ENCODE data around the gene CLCN6.

Gene CLCN6

DNA sequence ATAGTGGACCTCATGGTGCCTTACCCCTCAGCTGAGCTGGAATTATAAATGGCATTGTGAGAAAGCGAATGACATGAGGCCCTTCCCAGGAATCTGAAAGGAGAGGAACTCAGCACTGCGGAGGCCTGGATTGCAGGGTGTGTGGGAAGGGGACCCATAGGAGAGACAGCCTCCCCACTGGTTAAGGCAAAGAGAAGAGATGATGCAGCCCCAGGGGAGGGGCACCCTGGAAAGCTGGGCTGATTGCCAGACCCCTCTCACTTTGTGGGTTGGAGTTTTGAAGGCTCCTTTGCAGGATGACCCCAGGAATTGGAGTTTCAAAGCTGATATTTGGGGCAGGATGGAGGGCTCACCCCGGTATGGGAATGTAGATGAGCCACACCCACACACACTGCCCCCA, 50.7 kb downstream of the CLCN6 start:
- DNase-seq = no peak

DNA sequence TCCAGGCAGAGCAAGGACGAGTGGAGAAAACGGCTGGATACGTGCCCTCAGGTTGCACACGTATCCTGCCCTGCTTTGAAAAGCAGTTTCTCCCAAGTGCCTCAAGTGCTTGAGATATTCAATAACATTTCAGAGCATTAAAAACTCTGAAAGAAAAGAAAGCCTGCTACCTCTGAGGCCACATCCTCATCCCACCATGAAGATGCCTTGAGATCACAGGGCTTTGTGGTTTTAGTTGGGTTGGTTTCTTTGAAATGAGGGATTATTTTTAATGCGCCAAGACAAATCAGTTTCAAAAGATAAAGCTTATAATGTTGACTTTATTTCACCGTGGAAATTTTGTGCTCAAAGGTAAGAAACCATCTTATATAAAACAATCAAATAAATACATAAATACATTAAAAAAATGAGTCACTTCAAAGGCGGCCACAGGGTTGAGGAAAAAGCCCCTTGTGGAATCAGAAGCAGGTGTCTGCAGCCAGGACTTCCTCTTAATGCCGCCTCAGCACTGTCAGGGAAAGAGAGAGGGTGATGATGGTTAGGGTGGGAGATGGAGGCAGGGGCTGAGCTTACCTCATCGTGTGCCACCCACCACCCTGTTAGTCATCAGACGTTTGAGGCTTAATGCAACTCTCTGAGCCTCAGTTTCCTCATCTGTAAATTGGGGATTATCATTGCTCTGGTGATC, 51.3 kb downstream of the CLCN6 start:
- no peak for DNase-seq

DNA sequence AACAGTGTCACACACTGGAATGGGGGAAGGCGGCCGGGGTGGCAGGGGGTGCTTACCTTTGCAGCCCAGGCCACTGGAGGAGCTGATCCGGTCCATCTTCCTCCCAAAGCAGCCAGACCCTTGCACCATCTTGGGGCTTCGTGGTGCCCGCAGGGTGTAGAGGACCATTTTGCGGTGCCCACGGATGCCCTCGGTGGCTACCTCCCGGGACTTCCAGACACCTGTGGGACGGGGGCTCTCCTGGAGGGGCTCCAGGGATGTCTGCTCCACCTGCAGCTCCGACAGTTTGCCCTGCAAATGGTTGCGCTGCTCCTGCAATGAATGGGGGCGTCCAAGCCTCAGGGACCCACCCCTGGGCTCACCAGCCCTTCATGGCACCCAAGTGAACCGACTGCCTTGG, 52.2 kb downstream of the CLCN6 start:
- DNase-seq = no peak

DNA sequence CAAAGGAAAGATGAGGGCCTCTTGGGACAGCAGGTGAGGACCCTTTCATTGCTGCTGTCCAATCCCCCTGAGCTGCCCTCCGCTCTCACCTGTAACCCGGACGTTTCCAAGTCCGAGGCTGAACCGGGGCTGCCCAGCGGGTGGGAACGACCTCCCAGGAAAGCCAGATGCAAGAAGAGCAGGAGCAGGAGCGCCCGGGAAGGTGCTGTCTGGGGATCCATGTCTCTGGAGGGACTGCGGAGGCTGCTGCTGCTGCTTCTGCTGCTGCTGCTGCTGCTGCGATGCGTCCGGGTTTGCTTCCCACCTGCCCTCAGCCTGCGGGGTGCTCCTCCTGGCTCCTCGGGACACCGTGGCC, 52.6 kb downstream of the CLCN6 start, which contains the start of gene NPPB:
Gene NPPB, minus strand, starts transcription at position 333 of the 355 bp plus-strand sequence. Its CDS starts 112 bp downstream, at position 221.
- no peak for DNase-seq

DNA sequence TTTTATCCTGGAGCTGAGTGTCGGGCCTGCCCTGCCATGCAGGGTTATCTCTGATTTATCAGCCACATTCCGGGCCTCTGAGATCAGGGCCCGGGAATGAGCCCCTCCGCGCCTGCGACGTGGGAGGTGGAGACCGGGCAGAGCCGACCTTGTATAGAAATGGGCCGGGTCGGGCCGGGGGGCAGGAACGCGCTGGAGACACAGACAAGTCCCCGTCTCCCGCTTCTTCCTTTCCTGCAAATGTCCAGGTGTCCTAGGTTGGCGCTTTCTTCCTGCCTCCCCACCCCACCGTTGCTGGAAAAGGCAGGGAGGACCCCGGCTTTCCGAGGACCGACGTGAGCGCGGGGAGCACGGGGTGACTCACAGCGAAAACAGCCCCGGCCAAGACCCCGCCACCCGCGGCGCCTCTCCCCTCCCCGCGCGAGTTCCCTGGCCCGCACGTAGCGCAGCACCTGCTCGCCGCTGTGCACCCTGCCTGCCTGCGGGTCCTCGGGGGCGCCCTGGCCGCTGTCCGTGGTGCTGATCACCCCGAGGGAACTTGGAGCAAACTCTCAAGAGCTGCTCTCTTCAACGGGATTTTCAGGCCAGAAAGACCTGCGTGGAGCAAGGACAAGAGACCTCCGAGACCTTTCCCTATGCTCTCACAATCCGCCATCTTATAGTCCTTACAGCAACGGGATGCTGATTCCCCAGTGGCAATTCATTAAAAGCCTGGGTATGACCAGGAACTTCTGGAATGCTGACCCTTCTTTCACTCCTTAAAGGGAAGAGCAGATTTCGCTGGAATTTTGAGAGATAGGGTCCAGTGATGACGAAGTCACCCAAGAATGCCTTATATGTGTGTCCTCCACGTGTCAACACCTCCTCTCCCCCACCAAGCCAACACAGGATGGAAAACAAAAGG, 53.2 kb downstream of the CLCN6 start:
- peak; percentile 60 for DNase-seq

DNA sequence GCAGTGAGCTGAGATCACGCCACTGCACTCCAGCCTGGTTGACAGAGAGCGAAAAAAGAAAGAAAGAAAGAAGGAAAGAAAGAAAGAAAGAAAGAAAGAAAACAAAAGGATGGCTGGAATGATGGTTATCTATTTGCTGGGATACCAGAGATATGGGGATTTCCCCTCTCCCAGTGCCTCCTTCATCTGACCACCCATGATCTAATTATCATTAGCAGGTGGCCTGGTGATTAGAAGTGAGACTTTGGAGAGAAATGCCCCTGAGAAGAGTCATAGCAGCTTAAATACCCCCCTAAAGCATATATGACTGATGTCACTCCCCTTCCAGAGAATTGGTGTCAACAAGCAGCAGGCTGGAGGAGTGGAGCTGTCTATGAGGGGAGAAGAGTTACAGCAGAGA, 54.1 kb downstream of the CLCN6 start:
- no peak for DNase-seq

DNA sequence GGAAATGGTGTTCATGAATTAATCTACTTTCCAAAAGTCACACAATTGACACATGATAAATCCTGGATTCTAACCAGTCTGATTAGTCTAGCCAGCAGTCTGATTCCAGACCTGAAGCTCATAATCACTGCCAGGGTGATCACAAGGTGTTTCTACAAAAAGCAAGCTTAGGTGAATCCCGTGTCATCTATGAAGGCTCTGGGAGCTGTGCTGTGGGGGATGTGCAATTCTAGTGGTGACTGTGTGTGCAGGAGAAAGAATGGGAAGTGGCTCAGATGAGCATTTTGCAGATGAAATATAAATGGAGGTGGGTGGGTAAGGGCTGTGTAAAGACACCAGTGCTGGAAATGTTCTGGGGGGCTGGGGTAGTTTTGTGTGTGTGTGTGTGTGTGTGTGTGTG, 54.6 kb downstream of the CLCN6 start:
- no peak for DNase-seq

DNA sequence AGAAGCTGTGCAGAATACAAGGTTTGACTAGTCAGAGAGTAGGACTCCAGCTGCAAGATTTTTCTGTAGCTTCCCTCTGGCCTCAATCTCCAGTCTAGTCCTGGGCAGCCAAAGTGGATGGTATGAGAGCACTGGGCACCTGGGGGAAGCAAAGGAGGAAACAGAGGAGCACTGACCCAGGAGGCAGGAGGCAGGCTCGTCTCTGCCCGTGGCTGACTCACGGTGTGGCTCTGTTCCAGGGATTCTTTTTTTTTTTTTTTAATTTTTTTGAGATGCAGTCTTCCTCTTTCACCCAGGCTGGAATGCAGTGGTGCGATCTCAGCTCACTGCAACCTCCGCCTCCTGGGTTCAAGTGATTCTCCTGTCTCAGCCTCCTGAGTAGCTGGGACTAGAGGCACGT, 56.9 kb downstream of the CLCN6 start:
- no peak for DNase-seq

DNA sequence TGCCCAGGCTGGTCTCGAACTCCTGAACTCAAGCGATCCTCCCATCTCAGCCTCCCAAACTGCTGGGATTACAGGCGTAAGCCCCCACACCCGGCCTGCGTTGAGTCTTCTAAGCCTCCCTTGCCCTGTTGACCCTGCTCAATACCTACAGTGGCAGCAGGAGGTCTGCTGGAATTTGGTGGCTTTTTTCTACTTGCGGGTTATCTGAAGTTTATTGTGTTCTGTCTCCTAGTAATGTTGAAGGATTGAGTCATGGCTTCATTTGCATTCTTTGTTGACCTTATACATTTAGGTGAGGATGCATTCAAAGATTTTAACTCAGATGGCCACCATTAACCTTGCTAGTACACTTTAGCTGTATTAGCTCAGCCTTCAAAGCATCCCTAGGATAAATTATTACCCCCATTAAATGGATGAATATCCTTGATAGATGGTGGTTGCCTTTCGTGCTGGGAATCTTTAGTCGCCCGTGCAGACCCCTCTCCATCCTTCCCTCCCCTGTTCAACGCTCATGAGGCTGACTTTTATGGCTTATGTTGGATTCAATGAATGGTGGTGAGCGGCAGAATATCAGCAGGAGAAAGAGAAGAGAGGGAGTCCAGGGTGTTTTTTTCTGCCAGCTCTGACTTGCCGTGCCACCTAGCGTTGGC, 62.5 kb downstream of the CLCN6 start:
- DNase-seq = no peak

DNA sequence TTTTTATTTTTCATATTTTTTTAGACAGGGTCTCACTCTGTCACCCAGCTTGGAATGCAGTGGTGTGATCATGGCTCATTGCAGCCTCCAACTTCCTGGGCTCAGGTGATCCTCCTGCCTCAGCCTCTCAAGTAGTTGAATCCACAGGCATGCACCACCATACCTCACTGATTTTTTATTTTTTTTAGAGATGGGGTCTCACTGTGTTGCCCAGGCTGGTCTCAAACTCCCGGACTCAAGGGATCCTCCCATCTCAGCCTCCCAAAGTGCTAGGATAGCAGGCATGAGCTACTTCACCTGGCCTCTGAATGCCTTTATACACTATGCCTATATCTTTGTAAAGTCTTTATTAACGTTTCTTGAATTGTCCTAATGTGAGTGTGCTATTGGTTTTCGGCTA, 63.1 kb downstream of the CLCN6 start:
- no peak for DNase-seq

DNA sequence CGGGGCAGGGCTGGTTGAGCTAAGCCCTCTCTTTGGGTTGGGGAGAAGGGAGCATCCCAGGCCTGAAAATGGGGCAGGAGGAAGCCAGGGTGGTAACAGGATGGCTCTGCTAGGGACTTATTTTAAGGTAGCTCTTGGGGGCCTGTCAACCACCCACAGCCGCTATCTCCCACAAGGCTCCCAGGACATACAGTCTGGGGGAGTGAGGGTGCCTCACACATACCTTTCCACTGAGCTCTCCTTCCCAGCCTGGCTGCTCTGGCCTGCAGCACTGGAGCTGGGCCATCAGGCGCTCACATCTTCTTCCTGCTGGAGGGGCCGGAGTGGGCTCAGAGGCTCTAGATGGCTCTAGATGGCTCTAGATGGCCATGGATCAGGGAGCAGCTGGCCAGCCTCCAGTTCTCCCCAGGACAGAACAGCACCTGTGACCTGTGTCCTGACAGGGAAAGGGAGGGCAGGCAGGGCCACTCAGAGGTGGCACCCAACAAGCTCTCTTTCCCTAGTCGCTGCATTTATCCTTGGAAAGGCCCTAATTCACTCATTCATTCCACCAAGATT, 63.7 kb downstream of the CLCN6 start:
- DNase-seq = no peak

DNA sequence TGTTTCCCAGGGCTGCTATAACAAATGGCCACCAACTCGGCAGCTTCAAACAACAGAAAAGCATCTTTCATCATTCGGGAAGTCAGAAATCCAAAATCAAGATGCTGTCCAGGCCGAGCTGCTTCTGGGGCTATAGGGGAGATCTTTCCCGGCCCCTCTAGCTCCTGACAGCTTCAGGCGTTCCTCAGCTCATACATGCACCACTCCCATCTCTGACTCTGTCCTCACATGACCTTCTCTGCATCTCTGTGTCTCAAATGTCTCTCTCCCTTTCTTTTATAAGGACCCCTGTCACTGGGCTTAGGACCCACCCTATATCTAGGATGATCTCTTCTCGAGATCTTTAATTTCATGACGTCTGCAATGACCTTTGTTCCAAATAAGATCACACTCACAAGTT, 66.6 kb downstream of the CLCN6 start:
- DNase-seq = no peak

DNA sequence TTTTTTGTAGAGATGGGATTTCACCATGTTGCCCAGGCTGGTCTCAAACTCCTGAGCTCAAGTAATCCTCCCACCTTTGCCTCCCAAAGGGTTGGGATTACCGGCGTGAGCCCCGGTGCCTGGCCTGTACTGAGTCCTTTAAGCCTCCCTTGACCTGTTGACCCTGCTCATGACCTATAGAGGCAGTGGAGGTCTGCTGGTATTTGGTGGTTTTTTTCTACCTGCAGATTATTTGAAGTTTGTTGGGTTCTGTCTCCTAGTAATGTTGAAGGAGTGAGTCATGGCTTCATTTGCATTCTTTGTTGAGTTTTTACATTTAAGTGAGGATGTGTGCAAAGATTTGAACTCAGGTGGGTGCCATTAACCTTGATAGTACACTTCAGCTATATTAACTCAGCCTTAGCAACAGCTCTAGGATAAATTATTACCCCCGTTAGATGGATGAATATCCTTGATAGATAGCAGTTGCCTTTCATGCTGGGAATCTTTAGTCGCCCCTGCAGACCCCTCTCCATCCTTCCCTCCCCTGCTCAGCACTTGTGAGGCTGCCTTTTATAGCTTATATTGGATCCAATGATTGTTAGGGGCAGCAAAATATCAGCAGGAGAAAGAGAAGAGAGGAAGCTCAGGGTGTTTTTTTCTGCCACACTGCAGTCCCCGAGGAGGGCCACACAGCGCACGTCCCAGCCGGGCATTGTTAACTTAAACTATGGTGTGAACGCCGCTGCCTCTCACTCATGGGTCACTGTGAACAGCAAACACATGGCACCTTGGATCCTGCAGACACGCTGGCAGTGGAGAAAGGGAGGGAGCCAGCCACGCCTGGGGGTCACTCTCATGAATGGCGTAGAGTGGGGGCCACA, 67.6 kb downstream of the CLCN6 start:
- DNase-seq = no peak

DNA sequence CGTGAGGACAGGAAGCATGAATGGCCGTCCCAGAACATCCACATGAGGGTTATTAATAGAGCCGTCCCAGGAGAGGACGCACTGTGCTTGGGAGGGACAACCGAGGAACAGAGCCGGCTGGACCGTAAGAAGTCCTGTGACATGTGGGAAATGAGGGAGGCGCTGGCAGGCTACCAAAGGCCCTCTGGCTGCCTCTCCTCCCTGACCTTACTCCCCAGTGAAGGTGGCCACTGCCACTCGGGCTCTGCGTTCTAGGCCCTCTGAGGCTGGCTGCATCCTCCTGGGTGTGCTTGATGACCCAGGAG, 68.2 kb downstream of the CLCN6 start:
- DNase-seq = no peak

DNA sequence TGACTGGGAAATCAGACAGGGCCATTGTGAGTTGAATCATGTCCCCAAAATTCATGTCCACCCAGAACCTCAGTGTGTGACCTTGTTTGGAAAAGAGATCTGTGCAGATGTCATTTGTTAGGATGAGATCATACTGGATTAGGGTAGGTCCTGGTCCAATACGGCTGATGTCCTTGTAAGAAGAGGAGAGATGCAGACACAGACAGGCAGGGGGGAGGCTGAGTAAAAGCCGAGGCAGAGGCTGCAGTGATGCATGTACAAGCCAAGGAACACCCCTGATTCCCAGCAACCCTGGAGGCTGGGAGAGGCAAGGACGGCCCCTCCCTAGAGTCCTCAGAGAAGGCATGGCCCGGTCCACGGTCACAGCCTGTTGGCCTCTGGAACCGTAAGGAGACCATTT, 68.6 kb downstream of the CLCN6 start:
- DNase-seq = no peak

DNA sequence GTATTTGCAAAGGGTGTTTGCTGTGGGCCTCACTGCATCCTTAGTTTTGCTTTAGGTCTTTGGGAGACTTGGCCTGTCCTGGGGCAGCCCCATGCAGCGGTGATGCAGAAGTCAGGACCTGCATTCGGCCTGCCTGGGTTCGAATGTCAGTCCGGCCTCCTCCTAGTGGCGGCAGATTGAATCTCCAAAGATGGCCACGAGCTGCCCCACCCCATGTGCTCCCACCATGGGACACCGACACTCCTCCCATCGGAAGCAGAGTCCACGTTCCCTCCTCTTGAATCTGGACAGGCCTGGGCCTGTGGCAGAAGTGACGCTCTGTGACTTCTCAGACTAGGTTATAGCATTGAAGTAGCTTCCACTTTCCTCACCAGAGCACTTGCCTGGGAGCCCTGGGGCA, 69.1 kb downstream of the CLCN6 start:
- no peak for DNase-seq

DNA sequence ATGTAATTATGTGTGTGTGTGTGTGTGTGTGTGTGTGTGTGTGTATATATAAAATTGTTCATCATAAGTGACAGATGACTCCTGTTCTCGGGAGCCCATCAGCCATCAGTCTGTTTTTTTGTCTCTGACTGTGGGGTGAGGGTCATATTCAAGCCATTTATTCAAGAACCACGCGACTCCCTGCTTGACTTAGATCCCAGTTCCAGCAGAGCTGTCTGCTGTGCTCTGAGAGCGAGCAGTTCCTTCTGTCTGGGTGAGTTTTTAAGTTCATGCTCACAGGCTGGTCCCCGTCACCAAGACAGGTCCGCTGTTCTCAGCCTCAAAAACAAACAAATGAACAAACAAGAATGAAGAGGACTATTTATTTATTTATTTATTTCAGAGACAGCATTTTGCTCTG, 71.1 kb downstream of the CLCN6 start:
- DNase-seq = no peak

DNA sequence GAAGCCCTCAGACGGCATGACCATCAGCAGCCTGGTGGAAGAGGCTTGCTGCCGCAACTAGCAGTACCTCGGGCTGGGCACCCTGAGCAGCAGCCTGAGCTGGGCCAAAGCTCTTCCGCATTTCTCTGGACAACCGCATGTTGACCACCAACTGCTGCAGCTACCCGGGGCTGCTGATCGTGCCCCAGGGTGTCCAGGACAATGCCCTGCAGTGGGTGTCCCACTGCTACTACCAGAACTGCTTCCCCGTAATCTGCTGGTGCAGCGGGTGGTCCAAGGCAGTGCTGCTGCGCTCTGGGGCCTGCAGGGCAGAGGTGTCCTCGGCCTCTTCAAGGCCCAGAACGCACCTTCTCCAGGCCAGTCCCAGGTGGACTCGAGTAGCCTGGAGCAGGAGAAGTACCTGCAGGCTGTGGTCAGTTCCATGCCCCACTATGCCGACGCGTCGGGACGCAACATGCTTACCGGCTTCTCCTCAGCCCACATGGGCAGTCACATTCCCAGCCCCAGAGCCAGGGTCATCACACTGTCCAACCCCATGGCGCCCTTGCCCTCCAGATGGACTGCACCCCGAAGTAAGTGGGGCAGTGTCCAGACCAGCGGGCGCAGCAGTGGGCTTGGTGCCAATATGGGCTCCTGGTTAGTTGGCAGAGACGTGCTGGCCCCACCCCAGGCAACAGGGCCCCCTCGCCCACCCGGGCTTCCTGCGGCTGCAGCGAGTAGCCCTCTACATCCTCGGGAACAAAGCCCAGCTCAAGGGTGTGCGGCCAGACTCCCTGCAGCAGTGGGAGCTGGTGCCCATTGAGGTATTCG, 72.3 kb downstream of the CLCN6 start:
- no peak for DNase-seq

DNA sequence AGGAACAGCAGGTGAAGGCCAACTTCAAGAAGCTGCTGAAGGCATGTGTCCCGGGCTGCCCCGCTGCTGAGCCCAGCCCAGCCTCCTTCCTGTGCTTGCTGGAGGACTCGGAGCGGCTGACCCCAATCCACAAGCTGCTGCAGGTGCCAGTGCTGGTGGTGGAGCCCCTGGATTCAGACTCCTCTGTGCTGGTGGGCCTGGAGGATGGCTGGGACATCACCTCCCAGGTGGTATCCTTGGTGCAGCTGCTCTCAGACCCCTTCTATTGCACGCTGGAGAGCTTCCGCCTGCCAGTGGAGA, 72.8 kb downstream of the CLCN6 start:
- no peak for DNase-seq

DNA sequence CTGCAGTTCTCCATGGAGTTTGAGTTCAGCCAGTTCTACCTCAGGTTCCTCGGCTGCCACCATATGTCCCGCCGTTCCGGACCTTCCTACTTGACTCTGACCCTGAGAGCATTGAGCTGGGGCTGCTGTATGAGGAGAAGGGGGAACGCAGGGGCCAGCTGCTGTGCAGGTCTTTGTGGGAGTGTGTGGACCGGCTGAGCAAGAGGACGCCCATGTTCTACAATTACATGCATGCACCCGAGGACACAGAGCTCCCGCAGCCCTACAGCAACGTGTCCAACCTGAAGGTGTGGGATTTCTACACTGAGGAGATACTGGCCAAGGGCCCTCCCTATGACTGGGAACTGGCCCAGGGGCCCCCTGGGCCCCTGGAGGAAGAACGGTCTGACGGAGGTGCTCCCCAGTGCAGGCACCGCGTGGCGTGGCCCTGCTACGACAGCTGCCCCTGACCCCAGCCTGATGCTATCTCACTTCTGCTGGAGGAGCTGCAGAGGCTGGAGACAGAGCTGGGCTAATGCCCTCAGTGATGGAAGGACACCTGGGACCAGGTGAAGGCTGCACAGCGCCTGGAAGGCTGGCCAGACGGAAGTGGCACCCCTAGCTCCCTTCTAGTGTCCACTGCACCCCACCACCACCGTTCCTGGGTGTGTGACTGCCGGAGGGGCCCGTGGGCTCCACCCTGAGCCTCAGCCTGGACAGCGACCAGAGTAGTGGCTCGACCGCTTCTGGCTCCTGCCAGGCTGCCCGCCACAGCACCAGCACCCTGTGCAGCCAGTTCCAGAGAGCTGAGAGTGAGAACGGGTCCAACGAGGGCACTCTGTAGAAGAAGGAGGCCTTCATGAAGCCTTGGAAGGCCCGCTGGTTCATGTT, 73.6 kb downstream of the CLCN6 start:
- no peak for DNase-seq

DNA sequence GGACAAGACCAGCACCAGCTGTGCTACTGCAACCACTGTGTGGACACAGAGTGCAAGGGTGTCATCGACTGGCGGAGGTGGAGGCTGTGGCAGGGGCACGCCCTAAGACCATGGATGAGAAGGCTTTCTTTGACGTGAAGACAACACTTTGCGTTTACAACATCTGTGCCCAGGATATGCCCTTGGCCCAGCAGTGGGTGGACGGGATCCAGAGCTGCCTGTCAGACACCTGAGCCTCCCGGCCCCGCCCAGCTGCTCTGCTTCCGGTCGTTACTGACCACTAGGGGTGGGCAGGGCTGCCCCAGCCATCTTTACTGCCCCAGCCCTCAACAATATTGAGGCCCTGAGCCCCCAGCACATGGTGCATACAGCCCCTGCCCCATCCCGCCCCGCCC, 74.2 kb downstream of the CLCN6 start:
- DNase-seq = no peak

Data from effector CD4-positive, alpha-beta T cell (primary cell).